Amniotic epithelial cell (primary cell): ENCODE data around the gene DESI1.
A peak's percentile ranks its signal among the peaks of the same experiment; 100 is the strongest.
"Not testable (repeated sequence)": the region's sequence is repeated elsewhere in the genome, so short reads cannot be mapped to it uniquely, and the experiment has no call there.

Source experiments
- DNase-seq: peaks from one replicate; pipeline ENCODE4 v3.0.0-alpha.2; 2010; ENCODE audit warnings: low read depth

The DESI1 gene

GRCh38 chr22:41585898-41586297 lies 34.9 kb downstream of the DESI1 start:
- DNase-seq = no peak

GRCh38 chr22:41584881-41585280 lies 36.0 kb downstream of the DESI1 start:
- DNase-seq = no peak

GRCh38 chr22:41582694-41583093 lies 38.1 kb downstream of the DESI1 start:
- DNase-seq = no peak

- DNase-seq = no peak
These were observed 40.9 kb downstream of the DESI1 start for GRCh38 chr22:41579997-41580355.

- DNase-seq = no peak
These were observed 41.4 kb downstream of the DESI1 start for GRCh38 chr22:41579297-41579996.

GRCh38 chr22:41578818-41579217 lies 42.0 kb downstream of the DESI1 start:
- no peak for DNase-seq

GRCh38 chr22:41578114-41578513 lies 42.7 kb downstream of the DESI1 start:
- DNase-seq = no peak

- peak; percentile 33 for DNase-seq
These were observed 44.0 kb downstream of the DESI1 start for GRCh38 chr22:41576877-41577276.

GRCh38 chr22:41575533-41575932 lies 45.3 kb downstream of the DESI1 start:
- no peak for DNase-seq

GRCh38 chr22:41574847-41575381 lies 45.9 kb downstream of the DESI1 start:
- no peak for DNase-seq

GRCh38 chr22:41573677-41574076 lies 47.2 kb downstream of the DESI1 start:
- no peak for DNase-seq

- DNase-seq = not testable (repeated sequence)
These were observed 48.5 kb downstream of the DESI1 start for GRCh38 chr22:41572305-41572704.

- DNase-seq = no peak
These were observed 49.1 kb downstream of the DESI1 start for GRCh38 chr22:41571786-41572185.

GRCh38 chr22:41570221-41570620 lies 50.6 kb downstream of the DESI1 start:
- DNase-seq = no peak

- DNase-seq = no peak
These were observed 52.0 kb downstream of the DESI1 start for GRCh38 chr22:41568811-41569210.

- no peak for DNase-seq
These were observed 53.4 kb downstream of the DESI1 start for GRCh38 chr22:41567512-41567768.

- DNase-seq = peak; percentile 84
These were observed 55.3 kb downstream of the DESI1 start for GRCh38 chr22:41565403-41566054.

- DNase-seq = peak; percentile 61
These were observed 56.3 kb downstream of the DESI1 start for GRCh38 chr22:41564563-41564962.

- peak; percentile 84 for DNase-seq
These were observed 57.7 kb downstream of the DESI1 start for GRCh38 chr22:41563051-41563711.

- DNase-seq = no peak
These were observed 58.4 kb downstream of the DESI1 start for GRCh38 chr22:41562461-41562860.

GRCh38 chr22:41561788-41562187 lies 59.1 kb downstream of the DESI1 start:
- DNase-seq = no peak

- DNase-seq = no peak
These were observed 59.5 kb downstream of the DESI1 start for GRCh38 chr22:41561335-41561734.

GRCh38 chr22:41560095-41560471 lies 60.8 kb downstream of the DESI1 start:
- DNase-seq = no peak
